Smooth muscle cell (in vitro differentiated cells): Measurements from ENCODE around the gene GJA10. TPM values are rescaled to one million over a fixed set of nuclear protein-coding genes. Genes with fewer than 3 reads are reported as not detected.

Experiments used
- polyA plus RNA-seq: library from polyadenylated mRNA; unstranded; fragments of >200 nt; fragmentation: Nextera tagmentation; extraction: Ambion mirVana; gene quantifications from 2 replicates; pipeline ENCODE4 v1.2.1, GENCODE V29; 2016
- small RNA-seq: library from RNA; depleted of rRNA; stranded (forward); fragments of <200 nt; gene quantifications from one replicate; pipeline ENCODE3, GENCODE V24; 2014
- total RNA-seq: library from RNA; depleted of rRNA; stranded (reverse); fragments of >200 nt; gene quantifications from 2 replicates; pipeline ENCODE4 v1.2.3, GENCODE V29; 2014

Gene GJA10
- total and polyA plus RNA-seq, 2 experiments from 2014 or later, result not detected

Small RNA genes lying within 50 kb of the gene (small RNA-seq; reads per million reads assigned to genes)
- gene RF00019, result not detected

Other genes with a start within 250 kb of the GJA10 start
- gene MDN1, start 74.7 kb upstream of the GJA10 start, total RNA-seq, result 16.5 and 18.6 TPM in 2 replicates
- gene MDN1, start 74.7 kb upstream of the GJA10 start, polyA plus RNA-seq, result 6.4 and 9.2 TPM in 2 replicates
- 18.7 and 21.2 TPM in 2 replicates for gene CASP8AP2, start 64.6 kb upstream of the GJA10 start, total RNA-seq
- gene CASP8AP2, start 64.6 kb upstream of the GJA10 start, polyA plus RNA-seq, result 13.3 and 14.0 TPM in 2 replicates